NCI-H1694 treated with DMSO at 0.1 percent for 48 hours (cell line): ENCODE measurements around the gene DERL3.
"Not testable (repeated sequence)": the region's sequence is repeated elsewhere in the genome, so short reads cannot be mapped to it uniquely, and the experiment has no call there.

Experiments
- DNase-seq: peaks from one replicate; lab custom pipeline; 2025; lab: John Stamatoyannopoulos, UW

The DERL3 gene

DNA sequence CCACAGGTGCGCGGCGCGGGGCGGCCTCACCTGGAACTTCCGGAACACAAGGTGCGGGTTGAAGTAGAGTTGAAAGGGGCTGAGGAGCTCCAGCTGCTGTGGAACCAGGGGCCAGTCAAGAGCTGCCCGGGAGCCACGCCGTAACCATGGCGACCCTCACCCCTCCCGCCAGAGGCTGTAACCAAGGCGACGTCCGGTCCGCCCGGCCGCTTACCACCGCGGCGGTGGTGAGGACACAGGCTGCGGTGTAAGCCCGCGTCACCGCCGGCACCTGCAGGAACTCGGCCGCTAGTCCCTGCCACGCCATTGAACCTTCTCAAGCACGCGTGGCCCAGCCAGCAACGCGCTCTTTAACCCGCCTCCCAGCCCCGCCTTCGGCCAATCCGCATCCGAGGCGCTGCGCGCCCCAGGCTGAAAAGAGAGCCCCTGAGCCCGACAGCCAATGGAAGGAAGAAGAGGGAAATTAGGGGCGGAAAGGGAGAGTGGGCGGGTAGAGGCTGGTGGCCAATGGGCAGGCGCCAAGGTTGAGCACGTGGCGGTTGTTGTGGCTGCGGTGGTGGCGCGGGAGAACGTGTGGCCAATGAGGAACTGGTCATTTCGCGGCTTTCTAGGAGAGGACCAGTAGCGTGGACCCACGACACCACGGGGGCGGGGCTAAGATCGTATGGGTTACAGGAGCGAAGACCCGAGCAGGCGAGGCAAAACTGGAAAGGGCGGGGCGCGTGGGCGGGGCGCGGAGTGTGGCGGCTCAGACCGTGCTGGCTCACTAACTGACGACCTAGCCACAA is at the start of gene DERL3:
Gene DERL3, minus strand, starts transcription at position 326 of the 788 bp plus-strand sequence. Its CDS starts 19 bp downstream, at position 307.
- DNase-seq: peak; percentile 59

DNA sequence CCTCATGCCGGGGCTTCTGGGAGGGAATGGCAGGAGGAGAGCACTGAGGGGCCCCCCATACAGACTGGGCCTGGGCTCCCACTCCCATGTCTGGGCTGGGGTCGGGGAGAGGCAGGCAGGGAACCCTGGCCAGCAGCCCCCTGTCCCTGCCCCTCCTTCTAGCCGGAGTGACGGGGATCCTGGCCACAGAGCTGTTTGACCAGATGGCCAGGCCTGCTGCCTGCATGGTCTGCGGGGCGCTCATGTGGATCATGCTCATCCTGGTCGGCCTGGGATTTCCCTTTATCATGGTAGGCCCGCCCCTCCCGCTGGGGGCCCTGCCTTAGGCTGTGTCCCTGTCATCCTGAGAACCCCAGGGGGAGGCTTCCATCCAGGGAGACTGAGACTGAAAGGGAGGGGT is 45.3 kb upstream of the DERL3 start:
- no peak for DNase-seq

DNA sequence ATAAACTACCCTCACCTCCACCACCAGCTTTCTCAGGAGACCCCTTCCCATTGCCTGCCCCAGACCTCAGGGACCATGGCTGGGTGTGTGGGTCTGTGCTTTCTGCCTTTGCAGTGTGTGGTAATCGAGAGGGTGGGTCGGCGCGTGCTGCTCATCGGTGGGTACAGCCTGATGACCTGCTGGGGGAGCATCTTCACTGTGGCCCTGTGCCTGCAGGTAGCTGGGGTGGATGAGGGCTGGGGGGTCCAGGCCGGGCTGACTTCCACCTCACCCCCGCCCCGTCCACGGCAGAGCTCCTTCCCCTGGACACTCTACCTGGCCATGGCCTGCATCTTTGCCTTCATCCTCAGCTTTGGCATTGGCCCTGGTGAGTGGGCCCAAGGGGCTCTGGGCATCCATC is 44.9 kb upstream of the DERL3 start:
- DNase-seq: no peak

DNA sequence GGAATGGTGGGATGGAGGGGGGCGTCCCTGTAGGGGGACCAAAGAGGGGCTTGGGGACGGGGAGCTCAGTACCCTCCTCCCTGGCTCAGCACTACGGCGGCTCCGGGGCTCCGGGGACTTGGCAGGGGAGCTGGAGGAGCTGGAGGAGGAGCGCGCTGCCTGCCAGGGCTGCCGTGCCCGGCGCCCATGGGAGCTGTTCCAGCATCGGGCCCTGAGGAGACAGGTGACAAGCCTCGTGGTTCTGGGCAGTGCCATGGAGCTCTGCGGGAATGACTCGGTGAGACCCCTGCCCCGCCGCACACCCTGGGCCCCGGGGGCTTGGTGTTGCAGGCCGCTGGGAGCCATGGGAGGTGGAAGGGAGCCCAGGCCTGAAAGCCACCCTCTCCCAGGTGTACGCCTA is 43.6 kb upstream of the DERL3 start:
- no peak for DNase-seq

DNA sequence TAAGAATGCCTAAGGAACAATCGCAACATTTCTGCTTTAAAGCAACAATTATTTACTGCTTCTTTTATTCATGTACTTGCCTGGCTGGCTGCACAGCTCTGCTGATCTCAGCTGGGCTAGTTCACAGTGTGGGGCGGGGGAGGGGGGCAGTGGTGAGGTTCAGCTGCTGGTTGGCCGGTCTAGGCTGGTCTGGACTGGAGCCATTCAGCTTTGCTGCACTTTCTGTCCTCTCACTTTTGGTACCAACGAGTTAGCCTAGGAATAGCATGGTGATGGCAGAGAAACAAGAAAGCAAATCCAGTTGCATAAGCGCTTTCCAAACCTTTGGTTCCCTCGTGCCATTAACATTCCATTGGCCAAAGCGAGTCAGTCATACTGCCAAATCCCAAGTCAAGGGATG is 39.4 kb upstream of the DERL3 start:
- no peak for DNase-seq

DNA sequence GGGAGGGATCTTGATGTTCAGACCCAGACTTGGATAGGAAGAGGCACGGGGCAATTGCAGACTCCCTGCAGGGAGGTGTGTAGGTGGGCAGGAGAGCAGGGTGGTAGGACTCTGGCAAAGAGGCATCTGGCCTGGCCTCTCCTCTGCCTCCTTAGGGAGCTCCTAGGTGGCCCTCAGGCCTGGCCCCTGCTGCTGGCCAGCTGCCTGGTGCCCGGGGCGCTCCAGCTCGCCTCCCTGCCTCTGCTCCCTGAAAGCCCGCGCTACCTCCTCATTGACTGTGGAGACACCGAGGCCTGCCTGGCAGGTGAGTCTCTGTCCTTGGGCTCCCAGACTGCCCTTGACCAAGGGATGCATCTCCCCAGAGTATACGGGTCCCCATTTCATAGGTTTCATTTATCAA is 38.8 kb upstream of the DERL3 start:
- no peak for DNase-seq

DNA sequence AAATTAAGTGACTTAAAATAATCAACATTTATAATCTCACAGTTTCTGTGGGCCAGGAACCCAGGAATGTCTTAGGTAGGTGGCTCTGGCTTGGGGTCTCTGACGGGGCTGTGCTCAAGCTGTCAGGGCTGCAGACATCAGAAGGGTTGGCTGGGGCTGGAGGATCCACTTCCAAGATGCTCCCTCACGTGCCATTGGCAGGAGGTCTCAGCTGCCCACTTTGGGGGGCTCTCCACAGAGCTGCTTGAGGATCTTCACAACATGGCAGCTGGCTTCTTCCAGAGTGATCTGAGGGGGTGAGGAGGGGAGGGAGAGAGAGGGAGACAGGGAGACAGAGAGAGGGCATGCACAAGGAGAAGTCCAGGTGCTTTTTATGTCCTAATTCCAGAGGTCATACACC is 37.0 kb upstream of the DERL3 start:
- DNase-seq: no peak

DNA sequence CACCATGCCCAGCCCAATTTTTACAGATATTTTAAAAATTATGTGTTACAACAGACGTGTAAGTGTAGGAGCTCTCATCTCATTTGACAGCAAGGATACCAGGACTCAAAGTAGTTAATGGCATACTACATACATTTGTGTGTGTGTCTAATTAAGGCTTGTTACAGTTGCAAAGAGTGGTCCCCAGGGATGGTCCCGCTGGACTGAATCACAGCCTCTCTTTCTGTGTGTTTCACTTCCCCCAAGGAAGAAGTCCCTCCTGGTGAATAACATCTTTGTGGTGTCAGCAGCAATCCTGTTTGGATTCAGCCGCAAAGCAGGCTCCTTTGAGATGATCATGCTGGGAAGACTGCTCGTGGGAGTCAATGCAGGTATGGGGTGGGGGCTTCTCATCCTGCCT is 36.1 kb upstream of the DERL3 start:
- DNase-seq: no peak

DNA sequence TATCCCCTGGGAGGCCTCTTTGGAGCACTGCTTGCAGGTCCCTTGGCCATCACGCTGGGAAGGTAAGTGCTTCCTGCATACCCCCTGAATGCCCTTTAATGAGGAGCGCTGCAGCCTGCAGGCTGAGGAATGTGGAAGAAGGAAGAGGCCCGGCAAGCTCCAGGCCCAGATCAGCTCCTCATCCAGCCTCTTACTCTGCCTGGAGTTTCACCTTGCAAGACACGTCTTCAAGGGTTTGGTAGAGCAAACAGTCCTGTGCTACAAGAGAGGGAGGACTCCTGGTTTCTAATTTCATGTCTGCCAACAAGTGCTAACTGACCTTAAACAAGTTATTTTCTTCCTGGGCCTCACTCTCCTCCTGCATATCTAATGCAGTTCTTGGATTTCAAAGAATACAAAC is 29.8 kb upstream of the DERL3 start:
- no peak for DNase-seq

DNA sequence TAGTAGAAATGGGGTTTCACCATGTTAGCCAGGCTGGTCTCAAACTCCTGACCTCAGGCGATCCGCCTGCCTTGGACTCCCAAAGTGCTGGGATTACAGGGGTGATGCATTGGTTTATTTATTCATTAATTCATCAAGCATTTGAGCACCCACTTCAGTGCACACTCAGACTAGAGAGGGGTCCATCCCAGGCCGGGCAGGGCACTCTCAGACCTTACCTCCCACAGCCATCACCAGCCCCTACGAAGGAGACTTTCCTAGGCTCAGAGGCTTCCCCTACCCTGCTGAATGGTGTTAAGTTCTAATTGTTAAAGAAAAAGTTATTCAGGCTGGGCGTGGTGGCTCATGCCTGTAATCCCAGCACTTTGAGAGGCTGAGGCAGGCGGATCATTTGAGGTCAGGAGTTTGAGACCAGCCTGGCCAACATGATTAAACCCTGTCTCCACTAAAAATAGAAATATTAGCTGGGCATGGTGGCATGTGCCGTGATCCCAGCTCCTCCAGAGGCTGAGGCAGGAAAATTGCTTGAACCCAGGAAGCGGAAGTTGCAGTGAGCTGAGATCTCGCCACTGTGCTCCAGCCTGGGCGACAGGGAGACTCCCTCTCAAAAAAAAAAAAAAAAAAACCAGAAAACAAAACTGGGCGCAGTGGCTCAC is 25.8 kb upstream of the DERL3 start:
- not testable (repeated sequence) for DNase-seq

DNA sequence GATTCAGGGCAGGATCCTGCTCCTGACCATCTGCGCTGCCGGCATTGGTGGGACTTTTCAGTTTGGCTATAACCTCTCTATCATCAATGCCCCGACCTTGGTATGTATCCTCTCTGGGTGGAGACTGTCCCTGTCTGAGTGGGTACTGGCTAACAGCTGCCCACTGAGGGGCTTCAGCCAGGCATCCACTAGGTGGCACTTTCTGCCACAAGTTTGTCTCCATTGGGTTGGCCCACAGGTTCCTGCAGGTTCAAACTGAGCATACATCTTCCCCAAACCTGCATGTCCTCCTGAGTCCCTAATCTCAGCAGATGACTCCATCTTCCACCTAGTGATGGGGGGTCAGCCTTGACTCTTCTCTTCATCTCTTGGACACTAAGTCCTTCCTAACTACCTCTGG is 23.3 kb upstream of the DERL3 start:
- peak; percentile 56 for DNase-seq

DNA sequence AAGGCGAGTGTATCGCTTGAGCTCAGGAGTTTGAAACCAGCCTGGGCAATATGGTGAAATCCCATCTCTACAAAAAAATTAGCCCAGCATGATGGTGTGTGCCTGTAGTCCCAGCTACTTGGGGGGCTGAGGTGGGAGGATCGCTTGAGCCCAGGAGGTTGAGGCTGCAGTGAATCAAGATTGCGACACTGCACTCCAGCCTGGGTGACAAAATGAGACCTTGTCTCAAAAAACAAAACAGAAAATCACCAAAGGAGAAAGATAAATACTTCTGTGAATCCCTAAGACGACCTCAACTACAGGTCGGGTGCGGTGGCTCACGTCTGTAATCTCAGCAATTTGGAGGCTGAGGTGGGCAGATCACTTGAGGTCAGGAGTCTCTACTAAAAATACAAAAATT is 21.4 kb upstream of the DERL3 start:
- not testable (repeated sequence) for DNase-seq

DNA sequence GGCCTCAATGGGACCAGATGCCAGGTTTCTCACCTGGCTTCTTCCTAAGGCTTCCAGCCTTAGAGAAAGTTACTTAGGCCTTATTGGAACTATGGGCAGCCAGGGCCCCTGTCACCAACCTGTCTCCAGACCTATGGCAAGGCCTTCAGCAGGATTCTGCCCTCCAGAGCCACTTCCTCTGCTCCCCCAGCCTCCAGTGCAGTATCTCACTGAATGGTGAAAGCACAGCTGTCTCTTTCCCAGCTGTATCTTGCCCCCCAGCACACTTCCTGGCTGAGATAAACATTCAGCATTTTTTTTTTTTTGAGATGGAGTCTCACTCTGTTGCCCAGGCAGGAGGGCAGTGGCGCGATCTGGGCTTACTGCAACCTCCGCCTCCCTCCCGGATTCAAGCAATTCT is 20.4 kb upstream of the DERL3 start:
- DNase-seq: no peak

DNA sequence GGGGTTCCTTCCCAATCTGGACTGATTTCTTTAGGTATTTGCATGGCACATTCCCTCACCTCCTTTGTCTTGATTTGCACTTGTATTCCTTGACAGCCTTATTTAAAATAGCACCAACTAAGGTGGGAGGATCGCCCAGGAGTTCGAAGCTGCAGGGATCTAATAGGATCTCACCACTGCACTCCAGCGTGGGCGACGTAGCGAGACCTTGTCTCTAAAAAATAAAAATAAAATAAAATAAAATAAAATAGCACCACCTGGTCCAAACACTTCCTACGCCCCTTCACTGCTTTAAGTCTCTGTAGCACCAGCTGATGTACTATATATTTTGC is 19.6 kb upstream of the DERL3 start:
- no peak for DNase-seq

DNA sequence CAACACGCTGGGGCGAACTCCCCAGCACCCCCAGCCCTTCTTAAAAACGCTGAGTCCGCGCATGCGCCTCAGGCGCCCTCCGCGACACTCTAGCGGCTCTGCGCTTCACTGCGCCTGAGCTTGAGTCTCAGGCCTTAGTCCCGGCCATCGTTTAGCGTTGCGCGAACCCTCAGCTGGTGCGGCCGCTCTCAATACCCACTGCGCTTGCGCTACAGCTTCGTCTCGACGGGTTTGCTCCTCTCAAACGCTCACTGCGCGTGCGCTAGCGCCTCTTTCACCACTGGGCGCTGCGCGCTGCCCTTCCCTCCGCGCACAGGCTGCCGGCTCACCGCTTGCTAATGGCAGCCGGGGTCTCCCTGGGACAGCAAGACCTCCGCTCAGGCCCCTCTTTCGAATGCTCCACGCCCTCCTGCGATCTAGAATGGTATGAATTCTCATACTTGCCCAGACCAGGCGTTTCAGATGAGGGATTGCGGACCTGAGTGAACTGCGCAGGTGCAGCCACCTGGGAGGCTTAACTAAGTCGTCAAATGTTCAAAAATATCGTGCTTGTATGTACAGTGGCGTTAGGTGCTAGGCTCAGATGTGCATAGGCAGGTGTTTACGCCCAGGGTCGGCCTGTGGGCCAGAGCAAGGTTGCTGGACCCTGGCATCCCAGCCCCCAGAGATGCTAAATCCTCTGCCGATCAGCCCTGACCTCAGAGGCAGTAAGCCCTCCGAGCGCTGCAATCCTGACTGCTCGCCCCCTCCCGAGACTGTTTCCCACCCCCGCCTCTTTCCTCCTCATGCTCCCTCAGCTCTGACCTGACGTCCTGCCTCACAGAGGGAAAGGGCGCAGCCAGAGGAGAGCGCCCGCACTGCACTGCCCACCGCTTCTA is 19.0 kb upstream of the DERL3 start, which contains the start of gene SLC2A11:
Gene SLC2A11, plus strand, starts transcription at position 270 of the 878 bp plus-strand sequence. Its CDS starts 125 bp downstream, at position 395.
- DNase-seq: peak; percentile 93

DNA sequence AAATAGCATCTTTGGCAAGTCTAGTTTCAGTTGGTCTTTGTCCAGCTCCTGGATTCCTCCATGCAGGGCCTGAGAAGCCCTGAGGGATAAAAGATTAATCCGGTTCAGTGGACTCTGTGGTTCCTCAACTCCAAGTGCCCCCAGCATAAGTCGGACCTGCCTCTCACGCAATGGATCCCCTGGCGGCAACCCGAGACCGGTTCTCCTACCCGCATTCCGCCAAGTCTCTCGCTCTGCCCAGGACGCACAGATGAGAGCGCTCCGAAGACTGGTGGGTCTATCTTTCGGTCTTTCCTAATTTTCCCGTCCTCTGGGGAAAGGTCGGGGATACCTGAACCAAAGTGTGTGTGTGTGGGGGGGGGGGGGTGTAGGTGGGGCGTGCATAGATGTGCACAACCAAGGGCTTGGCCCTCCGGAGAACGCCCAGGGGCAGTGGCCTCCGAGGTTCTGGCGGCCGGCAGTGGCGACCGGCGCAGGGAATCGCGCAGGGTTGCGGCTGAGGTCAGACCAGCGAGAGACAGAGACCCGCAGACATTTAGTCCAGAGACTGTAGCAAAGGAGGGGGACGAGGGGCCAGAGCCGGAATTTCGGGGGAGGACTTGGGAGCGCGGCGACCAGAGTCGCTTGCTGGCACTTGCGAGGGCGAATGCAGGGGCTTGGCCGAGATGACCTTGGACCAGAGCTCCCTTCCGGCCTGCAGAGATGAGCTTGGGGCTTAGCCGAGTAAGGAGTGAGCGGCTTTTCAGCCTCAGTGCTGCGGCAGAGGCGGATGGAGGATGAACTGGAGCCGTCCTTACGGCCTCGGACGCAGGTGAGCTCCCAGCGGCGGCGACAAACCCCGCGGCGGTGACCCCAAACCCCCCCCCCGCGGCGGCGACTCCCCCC is 18.2 kb upstream of the DERL3 start:
- DNase-seq: no peak

DNA sequence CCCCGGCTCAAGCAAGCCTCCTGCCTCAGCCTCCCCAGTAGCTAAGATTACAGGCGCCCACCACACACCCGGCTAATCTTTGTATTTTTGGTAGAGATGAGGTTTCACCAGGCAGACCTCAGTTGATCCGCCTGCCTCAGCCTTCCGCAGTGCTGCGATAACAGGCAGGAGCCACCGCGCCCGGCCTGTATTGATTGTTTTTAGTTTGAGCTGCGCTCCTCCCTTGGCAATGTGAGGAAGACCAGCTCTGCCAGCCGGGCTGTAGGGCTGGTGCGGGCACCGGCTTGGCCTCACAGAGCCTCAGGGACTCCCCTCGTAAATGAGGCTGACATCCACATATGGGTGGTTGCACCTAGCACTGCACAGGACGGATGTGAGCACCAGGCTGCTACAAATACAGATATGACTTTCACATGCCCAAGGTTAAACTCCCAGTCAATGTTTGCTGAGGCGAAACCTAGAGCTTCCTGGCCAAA is 11.4 kb upstream of the DERL3 start:
- DNase-seq: no peak

DNA sequence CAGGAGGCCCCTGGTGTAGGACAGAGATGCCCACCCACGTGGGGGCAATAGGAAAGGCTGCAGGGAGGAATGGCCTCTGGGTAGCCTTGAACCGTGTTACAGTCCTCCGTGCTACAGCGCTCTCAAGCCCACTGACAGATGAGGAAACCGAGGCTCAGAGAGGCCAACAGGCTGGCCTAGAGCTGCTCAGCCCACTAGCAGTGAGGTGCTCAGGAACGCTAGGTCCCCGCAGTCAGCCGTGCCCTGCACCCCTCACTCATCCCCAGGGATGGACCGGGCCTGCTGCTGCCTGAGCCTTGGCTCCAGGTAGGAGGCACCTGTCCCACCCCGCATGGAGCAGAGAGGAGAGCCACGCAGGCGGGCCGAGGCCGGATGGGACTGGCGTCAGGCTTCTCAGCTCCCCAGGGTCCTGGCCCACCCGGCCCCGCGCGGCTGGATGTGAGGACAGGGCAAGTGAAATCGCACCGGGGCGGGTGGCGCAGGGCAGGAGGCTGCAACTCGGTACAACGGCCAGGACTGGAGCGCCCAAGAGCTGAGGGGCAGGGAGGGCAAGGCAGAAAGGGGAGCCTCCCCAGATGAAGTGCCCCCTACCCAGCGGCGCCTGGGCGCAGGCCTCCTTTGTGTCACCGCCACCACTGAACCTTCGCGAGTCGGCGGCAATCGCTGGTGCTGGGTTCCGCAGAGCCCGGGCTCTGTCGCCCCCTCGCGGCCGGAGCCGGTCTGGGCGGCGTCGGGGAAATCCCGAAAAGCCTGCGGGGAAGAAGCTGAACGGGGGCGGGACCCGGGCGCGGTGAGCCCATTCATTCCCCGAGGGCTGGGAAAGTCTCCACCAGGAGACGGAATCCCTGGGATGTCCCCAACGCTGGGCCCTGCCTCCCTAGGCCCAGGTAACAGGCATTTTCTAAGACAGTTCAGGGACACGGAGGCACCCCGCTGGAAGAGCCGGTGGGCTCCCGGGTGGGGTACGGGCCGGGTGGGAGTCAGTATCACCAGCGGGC is 10.5 kb upstream of the DERL3 start:
- peak; percentile 56 for DNase-seq

DNA sequence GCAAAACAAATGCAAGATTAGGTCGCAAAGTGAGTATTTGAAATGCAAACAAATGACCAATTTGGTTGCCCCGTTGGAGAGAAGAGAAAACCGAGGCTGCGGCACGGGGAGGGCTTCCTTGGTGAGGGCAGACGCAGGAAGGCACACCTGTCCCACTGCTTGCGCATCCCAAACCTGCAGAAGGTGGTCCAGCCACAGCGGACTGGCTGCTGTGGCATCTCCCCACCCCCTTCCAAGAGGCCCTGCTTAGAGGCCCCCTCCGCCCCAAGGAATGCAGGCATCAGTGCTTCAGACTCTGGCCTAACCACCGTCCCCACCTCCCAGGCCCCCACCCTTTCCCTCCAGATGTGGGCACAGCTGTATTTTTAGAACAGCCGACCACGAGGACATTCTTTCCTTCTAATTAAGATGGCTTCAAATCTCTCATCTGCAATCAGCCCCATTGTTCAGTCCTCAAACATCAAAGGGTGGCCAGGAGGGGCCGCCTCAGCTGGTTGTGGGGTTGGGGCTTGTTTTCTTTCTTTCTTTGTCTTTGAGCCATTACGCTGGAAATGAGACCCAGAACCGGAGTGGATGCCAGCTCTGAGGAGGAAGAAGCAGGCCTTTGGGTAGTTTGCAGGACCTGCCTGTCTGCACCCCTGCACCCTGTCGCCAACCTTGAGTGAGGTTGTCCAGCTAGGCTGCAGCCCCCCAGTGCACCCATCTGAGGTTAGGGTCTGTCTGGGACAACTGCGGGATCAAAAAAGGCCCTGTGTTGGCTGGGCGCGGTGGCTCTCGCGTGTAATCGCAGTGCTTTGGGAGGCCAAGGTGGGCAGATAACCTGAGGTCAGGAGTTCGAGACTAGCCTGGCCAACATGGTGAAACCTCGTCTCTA is 9.4 kb upstream of the DERL3 start:
- no peak for DNase-seq
